Loucy (cell line): ENCODE data around the gene CCL18.
"Not testable (repeated sequence)": the region's sequence is repeated elsewhere in the genome, so short reads cannot be mapped to it uniquely, and the experiment has no call there.

ENCODE experiments used
- H2AFZ ChIP-seq: fragments of 200-600 bp; sonication (generic); 2 replicates; pipeline ENCODE4 v1.6.0; 2016; ENCODE audit warnings: antibody characterized with exemption, mild to moderate bottlenecking, low read length, moderate library complexity
- H3F3A ChIP-seq: fragments of 200-600 bp; 2 replicates; pipeline ENCODE4 v1.6.0; 2016; ENCODE audit warnings: antibody characterized with exemption, low read depth, mild to moderate bottlenecking
- H3K27me3 ChIP-seq: fragments of 200-600 bp; sonication (generic); 2 replicates; pipeline ENCODE4 v1.6.1; 2014; ENCODE audit warnings: low read length, mild to moderate bottlenecking; ENCODE audit not compliant: insufficient read depth, poor library complexity, severe bottlenecking
- H3K36me3 ChIP-seq: fragments of 200-600 bp; sonication (generic); 2 replicates; pipeline ENCODE4 v1.6.1; 2016; ENCODE audit warnings: low read length; ENCODE audit not compliant: insufficient read depth
- H3K4me1 ChIP-seq: fragments of 200-600 bp; sonication (generic); 2 replicates; pipeline ENCODE4 v1.5.1; 2014; ENCODE audit warnings: low read length, mild to moderate bottlenecking; ENCODE audit not compliant: insufficient read depth, poor library complexity, severe bottlenecking
- H3K4me2 ChIP-seq: fragments of 200-600 bp; sonication (generic); 2 replicates; pipeline ENCODE4 v1.6.0; 2014; ENCODE audit warnings: antibody characterized with exemption, low read length, low read depth, mild to moderate bottlenecking; ENCODE audit not compliant: poor library complexity, severe bottlenecking
- H3K4me3 ChIP-seq: fragments of 200-600 bp; sonication (generic); 2 replicates; pipeline ENCODE4 v1.5.1; 2014; ENCODE audit warnings: low read length, mild to moderate bottlenecking, mixed read lengths; ENCODE audit not compliant: poor library complexity, severe bottlenecking
- H3K79me2 ChIP-seq: fragments of 200-600 bp; sonication (generic); 2 replicates; pipeline ENCODE4 v1.6.1; 2014; ENCODE audit warnings: low read length; ENCODE audit not compliant: insufficient read depth
- H3K9ac ChIP-seq: fragments of 200-600 bp; sonication (generic); 2 replicates; pipeline ENCODE4 v1.6.0; 2014; ENCODE audit warnings: mild to moderate bottlenecking, low read depth, low read length, moderate library complexity; ENCODE audit not compliant: poor library complexity, severe bottlenecking
- H3K9me2 ChIP-seq: fragments of 200-600 bp; sonication (generic); replicated peaks from 2 replicates; pipeline ENCODE4 v1.6.1; 2016; ENCODE audit warnings: low read depth, low read length, mixed read lengths
- H3K9me3 ChIP-seq: fragments of 200-600 bp; sonication (generic); 2 replicates; pipeline ENCODE4 v1.6.1; 2014; ENCODE audit warnings: mild to moderate bottlenecking, antibody characterized with exemption, low read length, low read depth; ENCODE audit not compliant: insufficient read depth
- H4K20me1 ChIP-seq: fragments of 200-600 bp; sonication (generic); 2 replicates; pipeline ENCODE4 v1.6.0; 2014; ENCODE audit warnings: antibody characterized with exemption, low read length, mild to moderate bottlenecking; ENCODE audit not compliant: insufficient read depth, poor library complexity, severe bottlenecking
- EZH2phosphoT487 ChIP-seq: fragments of 200-600 bp; IDR thresholded peaks from 2 replicates; pipeline ENCODE4 v1.6.1; 2018; ENCODE audit warnings: antibody characterized with exemption, mild to moderate bottlenecking, moderate library complexity, borderline replicate concordance
- TF ChIP-seq, protein P1 (sequence below): fragments of 200-600 bp; sonication (generic); conservative IDR thresholded peaks from 2 replicates; pipeline ENCODE4 v1.5.1; 2014; ENCODE audit warnings: mild to moderate bottlenecking, antibody characterized with exemption, low read length

The CCL18 gene

DNA sequence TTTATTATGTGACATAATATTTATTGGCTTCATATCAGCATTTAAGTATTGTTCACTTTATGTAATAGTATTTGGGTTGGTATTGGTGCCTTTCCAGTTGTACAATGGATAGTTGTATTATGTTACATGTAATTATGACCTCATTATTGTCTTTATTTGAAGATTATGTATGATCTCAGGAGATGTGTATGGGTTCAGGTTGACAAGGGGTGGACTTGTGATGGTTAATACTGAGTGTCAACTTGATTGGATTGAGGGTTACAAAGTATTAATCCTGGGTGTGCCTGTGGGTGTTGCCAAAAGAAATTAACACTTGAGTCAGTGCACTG is 51.5 kb downstream of the CCL18 start:
- not testable (repeated sequence) for H3K9me2 ChIP-seq, H3K4me3 ChIP-seq, H2AFZ ChIP-seq, H3K4me2 ChIP-seq, H3K9ac ChIP-seq, H3F3A ChIP-seq, H3K79me2 ChIP-seq, H4K20me1 ChIP-seq, H3K4me1 ChIP-seq, H3K27me3 ChIP-seq, H3K9me3 ChIP-seq, H3K36me3 ChIP-seq

DNA sequence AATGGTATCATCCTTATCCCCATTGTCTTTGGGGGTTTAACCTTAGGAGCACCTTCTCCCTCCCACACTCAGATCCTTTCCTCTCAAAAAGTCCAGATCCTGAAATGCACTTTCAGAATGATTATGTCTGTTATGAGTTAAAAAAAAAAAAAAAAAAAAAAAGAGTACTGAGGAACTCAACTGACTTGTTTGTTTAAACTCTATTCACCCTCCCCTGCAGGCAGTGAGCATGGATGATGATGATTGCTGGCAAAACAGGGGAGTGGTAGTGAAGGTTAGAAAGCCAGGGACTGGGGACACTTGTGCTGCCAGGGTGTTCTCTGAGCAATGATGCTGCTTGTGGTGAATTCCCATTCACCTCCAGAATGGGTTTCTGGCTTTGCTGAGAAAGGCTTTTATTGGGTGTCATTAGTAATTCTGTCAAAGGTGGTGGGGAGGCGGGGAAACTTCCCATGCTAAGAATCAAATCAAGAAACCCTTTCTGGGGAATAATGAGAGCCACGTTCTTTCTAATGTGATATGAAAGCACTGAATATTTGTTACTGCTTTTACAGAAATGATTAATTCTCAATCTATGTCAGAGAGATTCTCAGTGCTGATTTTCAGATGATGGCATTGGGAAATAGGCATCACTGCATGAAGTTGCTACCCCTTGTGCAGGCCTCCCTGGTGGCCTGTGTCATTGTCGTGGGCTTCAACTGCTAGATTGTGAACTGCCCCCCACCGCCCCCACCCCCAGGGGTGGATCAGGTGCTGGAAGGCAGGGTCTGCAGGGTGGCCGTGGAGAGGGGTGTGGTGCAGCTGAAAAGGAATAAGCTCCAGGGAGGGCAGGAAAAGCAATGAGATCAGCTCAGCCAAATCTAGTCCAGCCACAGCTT is 53.7 kb downstream of the CCL18 start:
- TF ChIP-seq EZH2phosphoT487 = no peak
- TF ChIP-seq, protein P1, sequence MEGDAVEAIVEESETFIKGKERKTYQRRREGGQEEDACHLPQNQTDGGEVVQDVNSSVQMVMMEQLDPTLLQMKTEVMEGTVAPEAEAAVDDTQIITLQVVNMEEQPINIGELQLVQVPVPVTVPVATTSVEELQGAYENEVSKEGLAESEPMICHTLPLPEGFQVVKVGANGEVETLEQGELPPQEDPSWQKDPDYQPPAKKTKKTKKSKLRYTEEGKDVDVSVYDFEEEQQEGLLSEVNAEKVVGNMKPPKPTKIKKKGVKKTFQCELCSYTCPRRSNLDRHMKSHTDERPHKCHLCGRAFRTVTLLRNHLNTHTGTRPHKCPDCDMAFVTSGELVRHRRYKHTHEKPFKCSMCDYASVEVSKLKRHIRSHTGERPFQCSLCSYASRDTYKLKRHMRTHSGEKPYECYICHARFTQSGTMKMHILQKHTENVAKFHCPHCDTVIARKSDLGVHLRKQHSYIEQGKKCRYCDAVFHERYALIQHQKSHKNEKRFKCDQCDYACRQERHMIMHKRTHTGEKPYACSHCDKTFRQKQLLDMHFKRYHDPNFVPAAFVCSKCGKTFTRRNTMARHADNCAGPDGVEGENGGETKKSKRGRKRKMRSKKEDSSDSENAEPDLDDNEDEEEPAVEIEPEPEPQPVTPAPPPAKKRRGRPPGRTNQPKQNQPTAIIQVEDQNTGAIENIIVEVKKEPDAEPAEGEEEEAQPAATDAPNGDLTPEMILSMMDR = no peak
- Histone ChIP-seq H3K4me3 (no peak overlapping the region), H3K4me1 (no peaks in the 10 kb centered on the region), H3K27me3 (no peaks in the 10 kb centered on the region), H4K20me1 (no peaks in the 10 kb centered on the region), H3K36me3 (no peaks in the 10 kb centered on the region), H2AFZ (no peak overlapping the region), H3F3A (no peaks in the 10 kb centered on the region), H3K4me2 (no peak overlapping the region), H3K9me2 (no peaks in the 10 kb centered on the region), H3K9me3 (no peaks in the 10 kb centered on the region), H3K79me2 (no peaks in the 10 kb centered on the region), H3K9ac (no peak overlapping the region)

DNA sequence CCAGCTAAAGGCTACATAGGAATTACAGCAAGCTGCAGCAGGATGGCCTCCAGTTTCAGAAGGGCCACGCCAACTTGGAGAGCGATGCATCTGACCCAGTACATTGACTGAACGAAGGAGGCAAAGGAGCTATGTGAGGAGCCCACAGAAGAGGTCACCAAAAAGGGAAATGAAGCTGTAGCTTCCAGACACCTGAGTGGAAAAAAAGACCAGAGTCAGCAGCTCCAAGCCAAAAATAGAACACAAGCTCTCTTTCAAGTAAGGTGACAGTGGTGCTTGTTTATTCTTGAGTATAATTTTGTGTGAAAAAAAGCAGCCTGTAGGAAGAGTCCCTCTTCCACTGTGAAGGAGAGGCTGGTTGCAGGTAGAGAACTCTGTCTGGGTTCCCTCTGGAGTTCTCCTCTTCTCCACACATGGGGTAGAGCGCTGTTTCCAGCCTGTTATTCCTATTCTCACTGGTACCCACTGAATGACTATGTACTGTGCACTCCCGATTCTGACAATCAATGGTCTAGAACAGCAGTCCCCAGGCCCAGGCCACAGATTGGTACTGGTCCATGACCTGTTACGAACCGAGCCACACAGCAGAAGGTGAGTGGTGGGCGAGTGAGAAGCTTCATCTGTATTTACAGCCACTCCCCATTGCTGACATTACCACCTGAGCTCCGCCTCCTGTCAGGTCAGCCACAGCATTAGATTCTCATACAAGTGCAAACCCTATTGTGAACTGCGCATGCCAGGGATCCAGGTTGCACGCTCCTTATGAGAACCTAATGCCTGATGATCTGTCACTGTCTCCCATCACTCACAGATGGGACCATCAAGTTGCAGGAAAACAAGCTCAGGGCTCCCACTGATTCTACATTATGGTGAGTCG is 54.6 kb downstream of the CCL18 start:
- no peaks in the 10 kb centered on the region for H3K27me3 ChIP-seq
- no peaks in the 10 kb centered on the region for H3K79me2 ChIP-seq
- H3K4me1 ChIP-seq = no peaks in the 10 kb centered on the region
- H3K9ac ChIP-seq = no peak overlapping the region
- H3K4me3 ChIP-seq = no peak overlapping the region
- no peak overlapping the region for H3K4me2 ChIP-seq
- TF ChIP-seq, protein P1 = no peak
- no peak for TF ChIP-seq EZH2phosphoT487
- no peaks in the 10 kb centered on the region for H3K9me3 ChIP-seq
- H2AFZ ChIP-seq = no peak overlapping the region
- no peaks in the 10 kb centered on the region for H4K20me1 ChIP-seq
- H3K9me2 ChIP-seq = no peaks in the 10 kb centered on the region
- H3F3A ChIP-seq = no peaks in the 10 kb centered on the region
- H3K36me3 ChIP-seq = no peaks in the 10 kb centered on the region
